HG03045 (cell line): ENCODE measurements around the gene OR4F17.
"Not testable (repeated sequence)": the region's sequence is repeated elsewhere in the genome, so short reads cannot be mapped to it uniquely, and the experiment has no call there.

Experiments used
- ATAC-seq: cut with Tn5 transposase; IDR thresholded peaks from one replicate; pipeline ENCODE4 v1.9.1; 2021; ENCODE audit warnings: mild to moderate bottlenecking, moderate library complexity; ENCODE audit not compliant: unreplicated experiment

OR4F17 gene, protein sequence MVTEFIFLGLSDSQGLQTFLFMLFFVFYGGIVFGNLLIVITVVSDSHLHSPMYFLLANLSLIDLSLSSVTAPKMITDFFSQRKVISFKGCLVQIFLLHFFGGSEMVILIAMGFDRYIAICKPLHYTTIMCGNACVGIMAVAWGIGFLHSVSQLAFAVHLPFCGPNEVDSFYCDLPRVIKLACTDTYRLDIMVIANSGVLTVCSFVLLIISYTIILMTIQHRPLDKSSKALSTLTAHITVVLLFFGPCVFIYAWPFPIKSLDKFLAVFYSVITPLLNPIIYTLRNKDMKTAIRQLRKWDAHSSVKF

DNA sequence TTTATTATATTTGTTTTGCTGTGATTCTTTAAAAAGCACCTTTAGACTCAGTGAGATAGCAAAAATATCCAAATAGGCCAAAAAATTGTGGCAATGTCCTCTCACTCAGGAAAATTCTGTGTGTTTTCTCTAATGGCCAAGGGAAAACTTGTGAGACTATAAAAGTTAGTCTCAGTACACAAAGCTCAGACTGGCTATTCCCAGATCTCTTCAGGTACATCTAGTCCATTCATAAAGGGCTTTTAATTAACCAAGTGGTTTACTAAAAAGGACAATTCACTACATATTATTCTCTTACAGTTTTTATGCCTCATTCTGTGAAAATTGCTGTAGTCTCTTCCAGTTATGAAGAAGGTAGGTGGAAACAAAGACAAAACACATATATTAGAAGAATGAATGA is at the start of gene OR4F17:
Gene OR4F17, plus strand, starts transcription at position 301 of the 400 bp plus-strand sequence. CDS start 3,575 bp downstream, outside the sequence.
- not testable (repeated sequence) for ATAC-seq

DNA sequence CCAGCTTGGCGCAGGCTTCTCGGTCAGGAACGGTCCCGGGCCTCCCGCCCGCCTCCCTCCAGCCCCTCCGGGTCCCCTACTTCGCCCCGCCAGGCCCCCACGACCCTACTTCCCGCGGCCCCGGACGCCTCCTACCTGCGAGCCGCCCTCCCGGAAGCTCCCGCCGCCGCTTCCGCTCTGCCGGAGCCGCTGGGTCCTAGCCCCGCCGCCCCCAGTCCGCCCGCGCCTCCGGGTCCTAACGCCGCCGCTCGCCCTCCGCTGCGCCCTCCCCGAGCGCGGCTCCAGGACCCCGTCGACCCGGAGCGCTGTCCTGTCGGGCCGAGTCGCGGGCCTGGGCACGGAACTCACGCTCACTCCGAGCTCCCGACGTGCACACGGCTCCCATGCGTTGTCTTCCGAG is 36.1 kb upstream of the OR4F17 start:
- not testable (repeated sequence) for ATAC-seq

DNA sequence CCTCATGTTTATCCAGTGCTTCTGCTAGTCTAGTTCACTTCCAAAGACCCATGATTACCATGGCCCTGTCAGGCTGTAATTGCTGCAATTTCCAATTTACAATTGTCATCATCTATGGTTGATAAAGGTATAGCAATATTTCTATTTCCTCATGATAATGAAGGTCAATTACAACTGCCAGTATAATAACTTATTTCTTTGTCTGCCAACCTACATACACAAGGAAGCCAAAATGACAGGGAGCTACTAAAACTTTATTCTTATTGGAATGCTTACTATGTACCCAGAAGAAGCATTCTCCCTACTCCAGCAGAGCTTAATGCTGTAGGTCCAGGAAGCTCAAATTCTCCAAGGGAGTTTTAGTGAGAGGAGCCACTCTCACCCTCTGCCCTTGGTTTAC is 24.0 kb upstream of the OR4F17 start:
- ATAC-seq: not testable (repeated sequence)

DNA sequence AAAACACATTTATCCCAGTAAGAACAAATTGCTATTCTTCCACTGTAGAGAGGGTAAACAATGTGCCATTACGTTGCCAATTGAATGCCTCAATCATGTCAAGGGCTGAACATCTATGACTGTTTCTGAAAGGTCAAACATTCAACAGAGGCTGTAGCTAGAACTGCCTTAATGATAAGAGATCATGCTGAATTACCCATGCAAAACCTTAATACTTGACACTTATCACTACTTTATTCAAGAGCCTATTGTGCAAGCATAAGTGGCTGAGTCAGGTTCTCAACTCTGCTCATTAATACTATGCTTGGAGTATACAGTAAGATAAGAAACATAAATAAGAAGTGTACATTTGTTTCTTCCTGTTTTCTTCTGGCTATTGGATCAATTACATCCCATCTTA is 23.3 kb upstream of the OR4F17 start:
- ATAC-seq: not testable (repeated sequence)

DNA sequence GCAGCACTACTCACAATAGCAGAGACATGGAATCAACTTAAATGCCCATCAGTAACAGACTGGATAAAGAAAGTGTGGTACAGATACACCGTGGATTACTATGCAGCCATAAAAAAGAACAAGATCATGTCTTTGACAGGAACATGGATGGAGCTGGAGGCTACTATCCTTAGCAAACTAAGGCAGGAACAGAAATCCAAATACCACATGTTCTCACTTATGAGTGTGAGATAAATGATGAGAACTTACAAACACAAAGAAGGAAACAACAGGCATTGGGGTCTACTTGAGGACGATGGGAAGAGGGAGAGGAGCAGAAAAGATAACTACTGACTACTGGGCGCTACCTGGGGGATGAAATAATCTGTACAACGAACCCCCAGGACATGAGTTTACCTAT is 16.2 kb upstream of the OR4F17 start:
- not testable (repeated sequence) for ATAC-seq

DNA sequence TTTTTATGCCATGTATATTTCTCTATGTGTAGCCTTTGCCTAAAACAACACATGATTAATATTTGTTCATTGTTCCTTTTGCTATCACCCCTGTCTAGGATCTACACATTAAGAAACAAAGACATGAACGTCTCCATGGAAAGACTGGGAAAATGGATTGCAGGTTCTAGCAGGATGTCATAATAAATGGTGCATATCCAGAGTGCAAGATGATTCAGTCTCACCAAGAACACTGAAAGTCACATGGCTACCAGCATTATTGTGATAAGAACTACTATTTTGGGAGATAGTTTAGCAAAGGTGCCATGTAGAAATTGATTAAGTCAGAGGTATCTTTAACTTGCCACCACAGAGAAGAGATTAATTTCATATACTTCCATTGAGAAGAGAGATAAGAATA is 12.1 kb upstream of the OR4F17 start:
- ATAC-seq: not testable (repeated sequence)

DNA sequence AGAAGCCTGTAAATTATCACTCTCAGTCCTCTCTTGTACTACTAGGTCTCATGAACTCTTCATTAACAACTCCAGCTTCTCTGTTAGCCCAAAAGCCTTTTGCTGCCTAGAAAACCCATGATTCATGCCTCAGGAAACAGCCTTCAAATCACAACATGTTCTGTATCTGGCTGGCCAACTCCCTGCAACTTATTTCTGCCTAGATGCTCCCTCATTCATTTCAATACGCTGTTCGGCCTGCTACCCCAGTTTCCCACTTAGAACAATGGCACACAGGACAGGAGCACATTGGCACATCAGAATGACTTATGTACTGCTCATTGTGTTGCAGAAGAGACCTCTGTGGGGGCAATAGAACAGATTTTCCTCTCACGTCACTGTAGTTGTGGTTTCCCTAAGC is 9.3 kb upstream of the OR4F17 start:
- ATAC-seq: not testable (repeated sequence)

DNA sequence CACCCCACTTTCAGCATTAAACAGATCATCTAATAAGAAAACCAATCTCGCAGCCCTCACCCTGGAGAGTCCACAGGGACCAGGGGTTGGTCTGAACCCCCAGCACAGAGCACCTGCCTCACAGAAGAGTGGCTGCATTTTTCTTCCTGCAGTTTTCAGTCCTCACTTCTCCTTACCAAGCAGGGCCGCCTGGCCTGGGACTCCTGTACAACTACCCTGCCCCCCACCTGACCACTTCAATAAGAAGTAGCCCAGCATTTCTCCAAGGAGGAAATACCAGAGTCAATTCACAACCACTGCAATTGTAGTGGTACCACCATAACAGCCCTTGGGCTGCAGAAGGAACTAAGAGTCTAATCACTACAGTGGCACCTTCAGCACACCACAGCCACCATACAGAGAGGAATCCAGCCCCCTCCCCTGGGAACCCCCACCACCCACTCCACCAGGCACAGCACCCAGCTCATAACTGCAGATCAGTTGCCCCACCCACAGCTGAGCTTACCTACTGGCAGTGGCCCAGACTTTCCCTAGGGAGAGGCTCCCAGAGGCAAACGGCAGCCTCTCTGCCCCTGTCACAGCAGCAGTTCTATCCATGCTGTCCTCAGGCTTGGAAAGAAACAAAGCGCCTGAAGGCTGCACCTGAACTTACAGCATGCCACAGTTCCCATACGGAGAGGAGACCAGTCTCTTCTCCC is 13.7 kb downstream of the OR4F17 start:
- not testable (repeated sequence) for ATAC-seq
